Keratinocyte (primary cell): ENCODE results near the gene IFNA5. TPM values are rescaled to one million over a fixed set of nuclear protein-coding genes. Genes with fewer than 3 reads are reported as not detected.
A peak's percentile ranks its signal among the peaks of the same experiment; 100 is the strongest.

Experiments
- DNase-seq: peaks from one replicate; pipeline ENCODE4 v3.0.0-alpha.2; 2011; ENCODE audit warnings: low read depth, missing footprints, low spot score
- FAIRE-seq: peaks from 2 replicates; lab custom pipeline; 2011; peaks lifted over from hg19 to GRCh38; lab: Jason Lieb, UNC
- H2AFZ ChIP-seq: 2 replicates; pipeline ENCODE4 v1.6.0; 2012; ENCODE audit warnings: low read length, control low read depth, inconsistent platforms; ENCODE audit not compliant: control insufficient read depth
- H3K27ac ChIP-seq: 2 replicates; pipeline ENCODE4 v1.5.1; 2011; ENCODE audit warnings: low read length; ENCODE audit not compliant: control insufficient read depth, insufficient read depth
- H3K27me3 ChIP-seq: 3 replicates; pipeline ENCODE4 v1.6.0; 2011; ENCODE audit warnings: low read length; ENCODE audit not compliant: control insufficient read depth, insufficient read depth; ENCODE audit errors: extremely low read depth
- H3K36me3 ChIP-seq, 2 experiments: 2 replicates in 1 of 2; 3 replicates in 1 of 2; pipeline ENCODE4 v1.5.1; 2011; ENCODE audit warnings: low read length in 2 of 2, mild to moderate bottlenecking in 1 of 2; ENCODE audit not compliant: control insufficient read depth in 2 of 2, insufficient read depth in 2 of 2; ENCODE audit errors: extremely low read depth in 1 of 2
- H3K4me1 ChIP-seq: 3 replicates; pipeline ENCODE4 v1.5.1; 2011; ENCODE audit warnings: low read length; ENCODE audit not compliant: control insufficient read depth, insufficient read depth; ENCODE audit errors: extremely low read depth
- H3K4me2 ChIP-seq: 3 replicates; pipeline ENCODE4 v1.6.0; 2011; ENCODE audit warnings: low read depth, low read length; ENCODE audit not compliant: control insufficient read depth, insufficient read depth; ENCODE audit errors: extremely low read depth
- H3K4me3 ChIP-seq, 3 experiments: fragments of 200-600 bp in 1 of 3; sonication (generic) in 1 of 3; 2 replicates in 2 of 3; 3 replicates in 1 of 3; pipeline ENCODE4 v1.5.1; 2011 to 2016; ENCODE audit warnings: low read length in 3 of 3, mild to moderate bottlenecking in 3 of 3, control low read depth in 2 of 3, inconsistent platforms in 1 of 3, low read depth in 1 of 3, mixed read lengths in 1 of 3, mixed run types in 1 of 3, moderate library complexity in 1 of 3; ENCODE audit not compliant: control insufficient read depth in 2 of 3, insufficient read depth in 2 of 3; ENCODE audit errors: extremely low read depth in 1 of 3
- H3K79me2 ChIP-seq: 2 replicates; pipeline ENCODE4 v1.6.0; 2012; ENCODE audit warnings: low read length; ENCODE audit not compliant: control insufficient read depth, insufficient read depth
- H3K9ac ChIP-seq: 3 replicates; pipeline ENCODE4 v1.6.0; 2011; ENCODE audit warnings: low read length; ENCODE audit not compliant: control insufficient read depth, insufficient read depth; ENCODE audit errors: extremely low read depth
- H3K9me1 ChIP-seq: 3 replicates; pipeline ENCODE4 v1.6.0; 2011; ENCODE audit warnings: low read length; ENCODE audit not compliant: control insufficient read depth, insufficient read depth; ENCODE audit errors: extremely low read depth
- H3K9me3 ChIP-seq: 2 replicates; pipeline ENCODE4 v1.5.1; 2012; ENCODE audit warnings: low read depth, low read length; ENCODE audit not compliant: control insufficient read depth
- H4K20me1 ChIP-seq: 3 replicates; pipeline ENCODE4 v1.6.0; 2011; ENCODE audit warnings: low read length; ENCODE audit not compliant: control insufficient read depth, insufficient read depth; ENCODE audit errors: extremely low read depth
- CTCF ChIP-seq, 3 experiments: IDR thresholded peaks in 1 of 3; conservative IDR thresholded peaks in 1 of 3; optimal IDR thresholded peaks in 1 of 3; 2 replicates in 2 of 3; 3 replicates in 1 of 3; pipeline versions ENCODE3 to v1.5.1; 2011; ENCODE audit warnings: low read length in 3 of 3, mild to moderate bottlenecking in 3 of 3, moderate library complexity in 2 of 3, control low read depth in 1 of 3, inconsistent platforms in 1 of 3; ENCODE audit not compliant: insufficient read depth in 2 of 3; ENCODE audit errors: extremely low read depth in 1 of 3
- EZH2 ChIP-seq: IDR thresholded peaks from one replicate; pipeline ENCODE4 v1.6.1; 2012; ENCODE audit warnings: inconsistent platforms, mild to moderate bottlenecking, low read length, moderate library complexity
- dilution Hi-C: fragments of 300-500 bp; cut with MboI; formaldehyde crosslinking; loops from one replicate; pipeline ENCODE4 v1.7.0; 2020; ENCODE audit warnings: low sequenced_read_pairs; ENCODE audit not compliant: extremely low pct_ligation_motif_present
- polyA plus RNA-seq, 5 experiments: library from polyadenylated mRNA; depleted of rRNA in 3 of 5; stranded (reverse) in 3 of 5; stranded (forward) in 1 of 5; unstranded in 1 of 5; fragments of >200 nt; gene quantifications; 1 replicate in 1 of 5; 2 replicates in 3 of 5; 3 replicates in 1 of 5; pipeline versions ENCODE4 v1.2.1 to v1.2.3, GENCODE V29; 2011 to 2012; ENCODE audit warnings: missing spikeins in 2 of 5, low read depth in 1 of 5, low replicate concordance in 1 of 5

The IFNA5 gene
- polyA plus RNA-seq, 1 donor (not counting 4 experiments of a cell fraction or from before 2014, with no cell fraction given), result not detected

DNA sequence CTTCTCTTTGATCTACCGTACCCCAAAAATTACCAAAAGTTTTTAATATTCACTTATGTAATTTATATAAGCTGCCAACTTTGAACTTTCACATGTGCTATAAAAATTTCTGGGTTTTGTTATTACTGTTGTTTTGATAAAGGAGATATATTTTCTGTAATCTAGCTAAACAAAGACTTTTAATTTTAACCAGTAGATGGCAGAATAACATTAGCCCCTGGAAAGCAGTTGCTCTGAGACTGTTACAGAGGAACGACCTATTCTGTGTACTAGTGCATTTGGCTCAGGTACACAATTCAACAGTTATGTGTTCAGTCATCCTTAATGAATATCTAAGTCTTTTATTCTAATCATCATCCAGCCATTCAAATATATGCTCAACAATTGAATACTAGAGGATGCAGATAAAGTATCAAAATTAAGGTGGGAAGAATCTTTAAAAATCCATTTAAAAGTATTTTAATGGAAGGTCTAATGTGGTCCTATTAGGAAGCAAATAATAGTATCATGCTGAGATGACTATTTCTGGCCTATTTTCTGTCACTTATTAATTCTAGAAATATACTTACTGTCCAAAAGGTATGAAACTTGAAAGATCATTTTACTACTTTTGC is 21.5 kb upstream of the IFNA5 start:
- Histone ChIP-seq H3K9me1 (no peaks in the 10 kb centered on the region), H4K20me1 (no peaks in the 10 kb centered on the region), H2AFZ (no peak overlapping the region), H3K4me2 (no peak overlapping the region), H3K4me1 (peaks cover 6% of the 10 kb centered on the region), H3K27me3 (no peaks in the 10 kb centered on the region), H3K36me3 (peaks cover 5% of the 10 kb centered on the region in 2 experiments), H3K79me2 (peaks cover 37% of the 10 kb centered on the region), H3K9ac (no peak overlapping the region), H3K4me3 (no peak overlapping the region), H3K27ac (no peak overlapping the region), H3K9me3 (no peaks in the 10 kb centered on the region)
- FAIRE-seq (peak; percentile 91), DNase-seq (peak; percentile 25)
- TF ChIP-seq EZH2 (no peak), CTCF (optimal IDR thresholded peaks at IDR 0.05 in 1 of 3, IDR thresholded peaks at IDR 0.05 in 1 of 3, conservative IDR thresholded peaks at IDR 0.05 in 1 of 3; ENCODE audit: extremely low read depth in 1 of 3, insufficient read depth in 2 of 3, low read length in 3 of 3) (peak; percentile 25 to 50 (median 44))
- dilution Hi-C loops, result no loop called here

GRCh38 chr9:21324047-21324446 is 18.9 kb upstream of the IFNA5 start:
- Histone ChIP-seq H2AFZ (no peak overlapping the region), H3K36me3 (peaks cover 5% of the 10 kb centered on the region in 2 experiments), H4K20me1 (no peaks in the 10 kb centered on the region), H3K4me3 (no peak overlapping the region), H3K9ac (no peak overlapping the region), H3K27me3 (no peaks in the 10 kb centered on the region), H3K27ac (no peak overlapping the region), H3K4me1 (no peaks in the 10 kb centered on the region), H3K4me2 (no peak overlapping the region), H3K9me3 (no peaks in the 10 kb centered on the region), H3K9me1 (no peaks in the 10 kb centered on the region), H3K79me2 (peaks cover 13% of the 10 kb centered on the region)
- TF ChIP-seq EZH2 (no peak), CTCF (optimal IDR thresholded peaks at IDR 0.05 in 1 of 3, IDR thresholded peaks at IDR 0.05 in 1 of 3, conservative IDR thresholded peaks at IDR 0.05 in 1 of 3; ENCODE audit: extremely low read depth in 1 of 3, insufficient read depth in 2 of 3, low read length in 3 of 3) (no peak)
- DNase-seq, result no peak
- dilution Hi-C loops, result no loop called here
- FAIRE-seq, result no peak
